Caco-2 (cell line): ENCODE results near the gene SLIT3. TPM values are rescaled to one million over a fixed set of nuclear protein-coding genes. Genes with fewer than 3 reads are reported as not detected.

Experiments used
- BruUV-seq: library from RNA; stranded (reverse); fragments of 400-500 nt; replicated peaks from 2 replicates; lab custom pipeline; 2021; lab: Mats Ljungman, UMichigan
- CTCF ChIA-PET: fragments of 300-600 bp; sonication (Branson Sonifier 250); formaldehyde crosslinking; loops from one replicate; lab custom pipeline; 2022; ENCODE audit warnings: antibody characterized with exemption; lab: Charles Lee
- POLR2A ChIA-PET: fragments of 300-600 bp; sonication (Branson Sonifier 250); formaldehyde crosslinking; loops from one replicate; lab custom pipeline; 2022; ENCODE audit warnings: antibody characterized with exemption; lab: Charles Lee
- DNase-seq, 2 experiments: peaks; one replicate each; pipeline versions ENCODE4 v3.0.0 to v3.0.0-alpha.2; 2020 to 2022
- H3K27me3 ChIP-seq: replicated peaks from 2 replicates; pipeline ENCODE4 v1.6.0; 2011; ENCODE audit warnings: low read length; ENCODE audit not compliant: control insufficient read depth, insufficient read depth
- H3K36me3 ChIP-seq: 2 replicates; pipeline ENCODE4 v1.5.1; 2011; ENCODE audit warnings: low read length; ENCODE audit not compliant: control insufficient read depth, insufficient read depth
- H3K4me1 ChIP-seq: fragments of 250-450 bp; sonication (Bioruptor Pico); 2 replicates; pipeline ENCODE4 v1.5.1; 2020; ENCODE audit warnings: mild to moderate bottlenecking
- H3K4me3 ChIP-seq: 2 replicates; pipeline ENCODE4 v1.5.1; 2011; ENCODE audit warnings: low read depth, mild to moderate bottlenecking, control low read depth, low read length
- H3K9me3 ChIP-seq: fragments of 250-450 bp; sonication (Bioruptor Pico); 2 replicates; pipeline ENCODE4 v1.5.1; 2020; ENCODE audit warnings: mild to moderate bottlenecking, moderate library complexity
- H3K27ac Mint-ChIP-seq: one replicate; pipeline ENCODE4 v1.8.0; 2022; ENCODE audit warnings: mixed read lengths; ENCODE audit not compliant: unreplicated experiment
- H3K27me3 Mint-ChIP-seq: one replicate; pipeline ENCODE4 v1.8.0; 2022; ENCODE audit warnings: mixed read lengths; ENCODE audit not compliant: insufficient read depth, unreplicated experiment
- H3K36me3 Mint-ChIP-seq: one replicate; pipeline ENCODE4 v1.8.0; 2022; ENCODE audit warnings: mild to moderate bottlenecking, mixed read lengths; ENCODE audit not compliant: insufficient read depth, unreplicated experiment
- H3K4me1 Mint-ChIP-seq: one replicate; pipeline ENCODE4 v1.8.0; 2022; ENCODE audit warnings: low read depth, mixed read lengths; ENCODE audit not compliant: unreplicated experiment
- H3K4me3 Mint-ChIP-seq: one replicate; pipeline ENCODE4 v1.8.0; 2022; ENCODE audit warnings: mild to moderate bottlenecking, moderate library complexity, mixed read lengths; ENCODE audit not compliant: unreplicated experiment
- H3K9me3 Mint-ChIP-seq: one replicate; pipeline ENCODE4 v1.8.0; 2022; ENCODE audit warnings: mixed read lengths; ENCODE audit not compliant: unreplicated experiment
- CTCF ChIP-seq, 2 experiments: fragments of 200-600 bp in 1 of 2; IDR thresholded peaks; 1 replicate in 1 of 2; 2 replicates in 1 of 2; pipeline versions ENCODE4 v1.5.1 to v1.8.0; 2011 to 2022; ENCODE audit warnings: antibody characterized with exemption in 1 of 2, control low read depth in 1 of 2, inconsistent platforms in 1 of 2, low read depth in 1 of 2, low read length in 1 of 2, mild to moderate bottlenecking in 1 of 2, moderate library complexity in 1 of 2; ENCODE audit not compliant: insufficient read depth in 1 of 2, severe bottlenecking in 1 of 2, unreplicated experiment in 1 of 2
- intact Hi-C: fragments of 100-400 bp; cut with micrococcal nuclease; formaldehyde crosslinking; loops from one replicate; pipeline ENCODE4 v1.10.0; 2022; ENCODE audit not compliant: unreplicated experiment
- total RNA-seq: library from RNA; stranded (reverse); gene quantifications from 2 replicates; pipeline ENCODE4 v1.2.3, GENCODE V29; 2022

Gene SLIT3
- total RNA-seq, 1 experiment from 2014 or later: 2.1 TPM

- ChIA-PET CTCF (no interaction called here), POLR2A (no interaction called here)
- no peak overlapping the region for H3K27ac Mint-ChIP-seq
- Histone ChIP-seq H3K9me3 (no peaks in the 10 kb centered on the region), H3K27me3 (no peaks in the 10 kb centered on the region), H3K4me3 (no peak overlapping the region), H3K4me1 (no peaks in the 10 kb centered on the region), H3K36me3 (no peaks in the 10 kb centered on the region)
- H3K4me3 Mint-ChIP-seq: no peak overlapping the region
- no peaks in the 10 kb centered on the region for H3K27me3 Mint-ChIP-seq
- BruUV-seq: no TSS peak
- H3K36me3 Mint-ChIP-seq: no peaks in the 10 kb centered on the region
- no peak for TF ChIP-seq CTCF (IDR thresholded peaks at IDR 0.05; ENCODE audit: insufficient read depth in 1 of 2, low read depth in 1 of 2, low read length in 1 of 2, severe bottlenecking in 1 of 2, unreplicated experiment in 1 of 2)
- DNase-seq: no peak
- intact Hi-C loops: no loop called here
- H3K9me3 Mint-ChIP-seq: no peaks in the 10 kb centered on the region
- H3K4me1 Mint-ChIP-seq: no peaks in the 10 kb centered on the region
Measured at GRCh38 chr5:169041180-169041579, 259.8 kb downstream of the SLIT3 start.

GRCh38 chr5:169039592-169039991 is 261.3 kb downstream of the SLIT3 start:
- Histone ChIP-seq H3K36me3 (no peaks in the 10 kb centered on the region), H3K9me3 (no peaks in the 10 kb centered on the region), H3K4me1 (no peaks in the 10 kb centered on the region), H3K27me3 (no peaks in the 10 kb centered on the region), H3K4me3 (no peak overlapping the region)
- no peak for DNase-seq
- no peaks in the 10 kb centered on the region for H3K27me3 Mint-ChIP-seq
- ChIA-PET POLR2A (no interaction called here), CTCF (interaction anchor here (0.6 kb wide), 1 partner anchor 13 kb away, joined by 10 read pairs; no protein-coding TSS in a partner anchor)
- no peaks in the 10 kb centered on the region for H3K36me3 Mint-ChIP-seq
- no peaks in the 10 kb centered on the region for H3K9me3 Mint-ChIP-seq
- H3K4me1 Mint-ChIP-seq: no peaks in the 10 kb centered on the region
- TF ChIP-seq CTCF (IDR thresholded peaks at IDR 0.05; ENCODE audit: insufficient read depth in 1 of 2, low read depth in 1 of 2, low read length in 1 of 2, severe bottlenecking in 1 of 2, unreplicated experiment in 1 of 2): no peak
- no peak overlapping the region for H3K27ac Mint-ChIP-seq
- no peak overlapping the region for H3K4me3 Mint-ChIP-seq
- no TSS peak for BruUV-seq
- intact Hi-C loops: no loop called here

- intact Hi-C loops: no loop called here
- POLR2A ChIA-PET: no interaction called here
- no peak for TF ChIP-seq CTCF (IDR thresholded peaks at IDR 0.05; ENCODE audit: insufficient read depth in 1 of 2, low read depth in 1 of 2, low read length in 1 of 2, severe bottlenecking in 1 of 2, unreplicated experiment in 1 of 2)
- H3K4me1 ChIP-seq: no peaks in the 10 kb centered on the region
- H3K4me3 ChIP-seq: no peak overlapping the region
- H3K9me3 ChIP-seq: no peaks in the 10 kb centered on the region
- no TSS peak for BruUV-seq
- CTCF ChIA-PET: no interaction called here
- no peaks in the 10 kb centered on the region for H3K4me1 Mint-ChIP-seq
- no peaks in the 10 kb centered on the region for H3K27me3 ChIP-seq
- no peak overlapping the region for H3K27ac Mint-ChIP-seq
- H3K36me3 ChIP-seq: no peaks in the 10 kb centered on the region
- DNase-seq: no peak
- no peak overlapping the region for H3K4me3 Mint-ChIP-seq
- no peaks in the 10 kb centered on the region for H3K36me3 Mint-ChIP-seq
- no peaks in the 10 kb centered on the region for H3K9me3 Mint-ChIP-seq
- H3K27me3 Mint-ChIP-seq: no peaks in the 10 kb centered on the region
Measured at GRCh38 chr5:169037466-169037865, 263.5 kb downstream of the SLIT3 start.
